ENCODE data around the gene CTRB2. TPM values are rescaled to one million over a fixed set of nuclear protein-coding genes. Genes with fewer than 3 reads are reported as not detected.
"Not testable (repeated sequence)": the region's sequence is repeated elsewhere in the genome, so short reads cannot be mapped to it uniquely, and the experiment has no call there.

CTRB2 gene
- polyA plus RNA-seq, 3 donors = not detected

- not testable (repeated sequence) for DNase-seq (ENCODE audit: low read depth in 3 of 3, low spot score in 2 of 3)
Observed at GRCh38 chr16:75242436-75243078, 35.6 kb upstream of the CTRB2 start.

DNA sequence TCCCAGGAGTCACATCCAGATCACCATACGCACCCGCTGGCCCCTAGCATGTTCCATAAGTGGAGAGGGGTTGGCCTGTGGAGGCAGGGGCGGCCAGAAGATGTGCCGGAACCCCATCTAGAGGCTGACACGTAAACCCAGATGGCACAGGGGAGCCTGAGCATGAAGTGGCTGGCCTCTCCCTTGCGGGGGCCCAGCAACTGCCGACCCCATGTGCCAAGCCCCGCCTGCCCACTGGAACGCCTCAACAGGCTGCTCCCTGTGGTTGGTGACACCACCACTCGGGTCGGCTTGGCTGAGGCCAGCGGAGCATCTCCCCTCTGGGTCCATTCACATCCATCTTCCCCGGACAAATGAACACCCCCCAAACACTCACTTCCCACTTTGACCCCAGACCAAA lies 35.0 kb upstream of the CTRB2 start:
- no peak for DNase-seq (ENCODE audit: low read depth in 3 of 3, low spot score in 2 of 3)

DNA sequence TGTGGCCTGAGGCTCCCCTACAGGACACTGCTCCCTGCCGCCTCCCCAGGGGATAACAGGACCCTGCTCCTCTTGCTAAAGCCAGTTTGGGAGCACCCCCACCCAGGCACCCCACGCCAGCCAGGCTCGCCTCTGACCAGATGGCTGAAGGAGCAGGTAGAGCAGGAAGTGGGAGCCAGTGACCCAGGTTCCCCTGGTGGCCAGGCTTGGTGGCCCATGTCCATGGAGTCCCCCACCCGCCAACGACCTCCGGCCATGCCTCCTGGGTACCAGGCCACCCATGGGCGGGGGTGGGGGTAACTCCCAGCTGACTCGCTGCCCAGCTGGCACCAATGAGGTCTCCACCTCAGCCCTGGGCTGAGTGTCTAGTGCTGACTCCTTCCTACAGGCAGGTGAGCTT lies 34.5 kb upstream of the CTRB2 start:
- no peak for DNase-seq (ENCODE audit: low read depth in 3 of 3, low spot score in 2 of 3)

- not testable (repeated sequence) for DNase-seq (ENCODE audit: low read depth in 3 of 3, low spot score in 2 of 3)
Observed at GRCh38 chr16:75240633-75241032, 33.7 kb upstream of the CTRB2 start.

- no peak for DNase-seq (ENCODE audit: low read depth in 3 of 3, low spot score in 2 of 3)
Observed at GRCh38 chr16:75239542-75240122, 32.7 kb upstream of the CTRB2 start.

GRCh38 chr16:75238853-75239541 lies 32.0 kb upstream of the CTRB2 start:
- no peak for DNase-seq (ENCODE audit: low read depth in 3 of 3, low spot score in 2 of 3)

DNA sequence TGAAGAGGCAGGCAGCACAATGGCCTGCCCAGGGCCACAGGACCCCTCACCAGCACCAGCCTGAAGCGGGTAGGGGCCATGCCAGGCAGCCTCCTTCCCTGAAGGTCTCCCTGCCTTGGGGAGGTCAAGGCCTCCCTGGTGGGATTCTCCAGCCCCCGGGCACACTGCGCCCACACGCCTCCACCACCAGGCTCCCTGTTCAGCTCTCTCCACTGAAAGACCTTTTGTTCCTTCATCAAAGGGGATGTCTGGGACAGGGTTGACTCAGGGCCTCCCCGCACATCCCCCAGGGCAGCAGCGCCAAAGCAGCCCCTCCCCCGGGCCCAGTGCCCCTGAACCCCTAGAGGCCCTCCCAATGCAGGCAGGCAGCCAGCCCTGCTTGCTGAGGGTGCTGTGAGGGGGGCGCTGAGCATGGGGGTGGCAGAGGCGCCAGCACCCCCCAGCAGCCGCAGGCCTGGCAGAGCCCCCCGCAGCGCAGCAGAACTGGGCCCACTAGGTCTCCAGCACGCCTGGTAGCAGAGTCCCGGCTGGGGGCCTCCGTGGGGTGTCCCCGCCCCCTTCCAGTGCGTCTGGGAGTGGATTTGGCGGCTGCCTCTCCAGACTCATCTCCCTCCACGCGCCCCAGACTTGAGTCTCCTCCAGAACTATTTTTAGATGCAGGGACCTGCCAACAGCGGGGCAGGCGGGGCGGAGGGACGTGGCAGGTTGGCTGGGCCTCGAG lies 31.3 kb upstream of the CTRB2 start:
- DNase-seq (ENCODE audit: low read depth in 3 of 3, low spot score in 2 of 3) = no peak

DNA sequence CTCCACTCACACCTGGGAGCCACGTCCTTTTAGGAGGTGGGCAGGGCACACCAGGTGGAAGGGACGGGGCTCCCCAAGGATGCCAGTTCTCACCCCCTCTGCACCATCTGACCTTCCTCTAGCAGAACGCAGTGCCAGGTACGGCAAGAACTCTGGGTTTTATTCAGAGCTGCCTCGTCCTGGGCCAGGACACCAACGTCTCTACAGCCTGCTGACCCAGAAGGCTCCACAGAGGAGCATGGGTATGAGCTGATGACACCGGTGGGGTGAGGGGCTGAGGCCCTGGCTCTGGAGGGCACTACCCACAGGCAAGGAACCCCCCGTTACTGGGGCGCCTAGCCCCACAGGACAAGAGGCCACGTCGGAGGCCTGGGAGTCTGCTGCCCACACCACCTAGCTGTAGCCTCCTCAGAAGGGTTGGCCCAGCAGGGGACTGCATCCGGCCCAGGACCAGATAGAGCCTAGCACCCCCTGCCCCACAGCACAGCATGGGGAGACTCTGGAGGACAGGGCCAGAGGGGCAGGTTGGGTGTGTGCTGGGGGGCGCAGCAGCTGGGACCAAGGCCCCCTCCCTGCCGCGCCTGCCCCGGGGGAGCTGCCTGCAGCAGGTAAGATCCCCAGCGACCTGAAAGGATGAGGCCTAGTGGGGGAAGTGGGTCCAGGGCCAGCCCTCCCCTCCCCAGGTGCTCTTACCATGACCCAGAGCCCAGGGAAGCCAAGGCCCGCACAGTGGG lies 30.6 kb upstream of the CTRB2 start:
- DNase-seq (ENCODE audit: low read depth in 3 of 3, low spot score in 2 of 3) = no peak

- DNase-seq (ENCODE audit: low read depth in 3 of 3, low spot score in 2 of 3) = no peak
Observed at GRCh38 chr16:75236736-75237397, 29.9 kb upstream of the CTRB2 start.

DNA sequence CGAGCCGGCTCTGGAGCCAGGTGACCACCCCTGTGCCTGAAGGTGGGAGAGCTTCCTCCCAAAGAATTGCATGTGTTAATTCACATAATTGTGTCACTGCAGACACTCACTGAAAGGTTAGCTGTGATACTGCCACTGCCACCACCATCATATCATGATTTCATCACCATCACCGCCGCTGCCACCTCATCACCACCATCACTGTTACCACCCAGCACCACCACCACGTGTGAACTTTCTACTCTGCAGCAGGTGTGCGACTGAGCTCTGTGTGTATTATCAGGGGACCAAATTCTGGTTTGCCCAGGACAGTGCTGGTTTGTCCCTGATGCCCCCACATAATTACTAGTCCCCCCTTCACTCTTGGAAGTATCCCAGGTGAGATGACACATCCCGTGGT lies 29.3 kb upstream of the CTRB2 start:
- no peak for DNase-seq (ENCODE audit: low read depth in 3 of 3, low spot score in 2 of 3)

DNA sequence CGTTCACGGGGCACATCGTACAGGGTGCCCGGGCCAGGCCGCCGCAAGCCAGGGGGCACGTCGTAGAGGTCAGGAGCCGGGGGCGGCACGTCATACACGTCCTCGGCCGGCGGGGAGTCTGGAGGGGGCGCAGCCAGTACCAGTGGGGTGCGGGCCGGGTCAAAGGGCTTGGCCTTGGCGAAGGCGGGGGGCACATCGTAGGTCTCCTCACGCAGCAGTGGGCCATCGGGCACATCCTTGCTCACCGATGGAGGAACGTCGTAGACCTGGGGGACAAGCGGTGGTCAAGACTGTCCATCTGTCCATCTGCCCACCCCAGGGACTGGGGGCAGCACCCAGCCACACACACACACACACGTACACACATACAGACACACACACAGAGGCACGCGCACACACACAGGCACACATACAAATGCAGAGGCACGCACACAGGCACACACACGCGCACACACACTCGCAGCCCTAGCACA lies 28.8 kb upstream of the CTRB2 start:
- DNase-seq (ENCODE audit: low read depth in 3 of 3, low spot score in 2 of 3) = no peak

GRCh38 chr16:75234856-75235696 lies 28.1 kb upstream of the CTRB2 start:
- no peak for DNase-seq (ENCODE audit: low read depth in 3 of 3, low spot score in 2 of 3)

- no peak for DNase-seq (ENCODE audit: low read depth in 3 of 3, low spot score in 2 of 3)
Observed at GRCh38 chr16:75233611-75233938, 26.6 kb upstream of the CTRB2 start.

DNA sequence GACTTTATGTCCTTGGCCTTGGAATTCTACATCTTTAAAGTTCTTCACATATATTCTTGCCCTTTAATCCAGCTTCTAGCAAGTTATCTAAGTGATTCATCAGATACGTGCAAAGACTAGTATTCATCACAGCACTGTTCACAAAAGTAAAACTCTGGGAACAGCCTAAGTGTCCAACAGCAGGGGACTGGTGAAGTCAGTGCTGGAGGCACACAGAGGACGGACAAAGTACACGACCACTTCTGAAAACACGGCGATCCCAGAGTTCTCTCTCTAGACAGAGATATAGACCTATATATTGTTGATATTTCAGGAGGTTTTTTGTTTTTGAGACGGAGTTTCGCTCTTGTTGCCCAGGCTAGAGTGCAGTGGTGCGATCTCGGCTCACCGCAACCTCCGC lies 24.6 kb upstream of the CTRB2 start:
- DNase-seq (ENCODE audit: low read depth in 3 of 3, low spot score in 2 of 3) = no peak

DNA sequence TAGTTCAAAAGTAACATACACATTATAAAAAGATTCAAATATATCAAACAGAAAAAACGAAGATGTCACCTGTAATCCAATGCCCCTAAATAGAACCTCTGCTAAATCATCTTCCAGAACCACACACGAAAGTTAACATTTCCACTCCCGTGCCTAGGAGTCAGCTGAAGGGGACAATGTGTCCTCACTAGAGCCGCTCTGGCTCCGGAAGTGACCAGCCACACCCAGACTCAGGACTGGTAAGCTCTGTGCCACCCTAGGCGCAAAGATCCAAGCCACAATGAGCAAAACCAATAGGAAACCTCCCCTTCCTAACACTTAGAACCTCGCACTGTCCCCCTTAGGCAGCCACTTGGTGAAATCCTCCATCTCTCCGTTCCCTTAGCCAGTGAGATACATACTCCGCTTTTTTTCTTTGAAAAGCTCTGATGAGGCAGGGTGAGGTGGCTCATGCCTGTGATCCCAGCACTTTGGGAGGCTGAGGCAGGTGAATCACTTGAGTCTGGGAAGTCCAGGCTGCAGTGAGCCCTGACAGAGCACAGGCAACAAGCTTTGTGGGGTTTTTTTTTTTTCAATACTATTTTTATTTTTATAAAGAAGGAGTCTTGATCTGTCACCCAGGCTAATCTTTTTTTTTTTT lies 23.6 kb upstream of the CTRB2 start:
- DNase-seq (ENCODE audit: low read depth in 3 of 3, low spot score in 2 of 3) = no peak

- no peak for DNase-seq (ENCODE audit: low read depth in 3 of 3, low spot score in 2 of 3)
Observed at GRCh38 chr16:75229172-75230031, 22.4 kb upstream of the CTRB2 start.

GRCh38 chr16:75228143-75228976 lies 21.4 kb upstream of the CTRB2 start:
- DNase-seq (ENCODE audit: low read depth in 3 of 3, low spot score in 2 of 3) = no peak

Measured in right renal cortex interstitium (tissue), 3 donors.